HG03571 (cell line): Measurements from ENCODE around the gene MRPL10.

Experiments used
- ATAC-seq: cut with Tn5 transposase; IDR thresholded peaks from one replicate; pipeline ENCODE4 v1.9.1; 2021; ENCODE audit not compliant: unreplicated experiment

Gene MRPL10

DNA sequence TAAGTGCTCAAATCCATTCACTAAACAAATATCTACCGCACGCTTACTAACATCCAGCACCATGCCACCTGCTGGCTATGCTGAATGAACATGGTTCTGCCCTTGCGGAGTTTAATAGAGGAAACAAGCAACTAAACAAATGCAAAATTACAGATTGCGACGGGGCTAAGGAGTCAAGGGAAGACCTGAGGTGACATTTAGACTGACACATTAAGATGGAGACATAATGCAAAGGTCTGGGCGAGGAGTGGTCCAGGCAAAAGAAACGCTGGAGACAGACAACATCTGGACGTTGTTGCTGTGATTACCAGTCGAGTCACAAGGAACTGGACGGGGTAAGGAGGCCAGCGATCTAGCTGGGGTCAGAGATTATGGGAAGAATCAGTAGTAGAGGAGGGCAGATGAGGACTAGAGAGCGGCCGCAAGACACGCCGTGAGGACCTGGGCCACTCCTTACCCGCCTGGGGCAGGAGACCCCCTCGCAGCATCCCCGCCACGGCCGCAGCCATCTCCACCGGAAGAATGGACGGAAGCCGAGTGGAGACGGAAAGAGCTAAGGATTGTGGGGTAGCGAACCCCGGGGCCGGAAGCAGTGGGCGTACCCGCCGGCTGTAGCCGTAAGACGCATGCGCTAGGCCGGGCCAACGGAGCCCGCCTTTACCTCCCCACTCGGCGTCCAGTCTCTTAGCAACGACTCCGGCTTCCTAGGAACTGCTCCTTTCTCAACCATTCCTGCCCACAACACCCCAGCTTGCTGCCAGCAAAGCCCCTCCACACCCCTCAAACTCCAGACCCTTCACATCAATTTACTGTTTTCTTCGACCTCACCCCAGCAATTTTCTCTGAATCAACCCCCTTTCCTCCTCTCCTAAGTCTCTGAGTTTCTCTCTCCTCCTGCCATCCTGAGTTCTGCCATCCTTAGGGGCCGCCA lies at the start of gene MRPL10, which contains the start of gene LRRC46:
Gene MRPL10 (minus strand): TSS at position 539 of the 931 bp plus-strand sequence. CDS start 30 bp downstream, at position 509.
Gene LRRC46 (plus strand): TSS at position 668 of the 931 bp plus-strand sequence. CDS start 320 bp downstream, outside the sequence.
- peak; percentile 74 for ATAC-seq

DNA sequence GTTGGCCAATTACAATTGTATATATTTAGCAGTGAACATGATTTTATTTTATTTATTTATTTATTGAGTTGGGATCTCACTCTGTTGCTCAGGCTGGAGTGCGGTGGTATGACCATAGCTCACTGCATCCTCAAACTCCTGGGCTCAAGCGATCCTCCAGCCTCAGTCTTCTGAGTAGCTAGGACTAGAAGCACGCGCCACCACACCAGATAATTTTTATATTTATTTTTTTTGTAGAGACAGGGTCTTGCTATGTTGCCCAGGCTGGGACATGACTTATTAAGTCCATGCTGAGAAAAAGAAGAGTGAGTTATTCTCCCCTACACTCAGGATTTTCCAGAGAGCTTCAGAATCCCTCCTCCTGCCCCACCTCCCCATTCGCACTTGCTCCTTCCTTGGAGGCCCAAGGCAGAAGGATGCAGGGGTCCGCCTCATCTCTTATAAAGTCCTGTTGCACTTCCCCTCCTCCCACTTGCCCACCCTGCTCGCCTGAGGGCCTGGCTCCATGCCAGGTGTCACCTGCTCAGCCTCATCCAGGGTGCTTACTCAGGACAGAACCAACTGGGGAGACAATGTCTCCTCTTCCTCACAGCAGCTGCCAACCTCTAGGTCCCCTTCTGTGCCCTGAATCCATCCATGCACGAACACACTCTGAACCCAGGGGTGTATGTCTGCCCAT lies 48.6 kb upstream of the MRPL10 start:
- ATAC-seq: no peak

DNA sequence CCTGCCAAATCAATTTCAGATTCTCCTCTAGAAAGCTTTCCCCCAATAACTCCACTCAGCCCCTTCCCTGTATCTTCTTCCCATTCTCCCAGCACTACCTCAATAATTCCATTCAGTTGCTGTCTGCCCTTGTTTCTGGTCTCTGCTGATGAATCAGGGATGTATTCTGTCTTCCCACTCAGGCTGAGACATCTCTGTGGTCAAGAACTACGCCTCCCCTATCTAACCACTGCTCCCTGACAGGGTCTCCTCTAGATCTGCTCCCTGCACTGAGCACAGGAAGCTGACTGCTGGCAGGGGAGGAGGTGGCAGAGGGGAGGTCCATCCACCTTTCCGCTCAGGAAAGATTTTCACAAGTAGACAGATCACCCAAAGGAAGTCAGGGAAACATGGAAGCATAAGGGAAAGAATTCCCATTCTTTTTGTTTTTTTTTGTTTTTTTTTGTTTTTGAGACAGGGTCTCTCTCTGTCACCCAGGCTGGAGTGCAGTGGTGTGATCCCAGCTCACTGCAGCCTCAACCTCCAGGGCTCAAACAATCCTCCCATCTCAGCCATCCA lies 47.8 kb upstream of the MRPL10 start:
- ATAC-seq: no peak

DNA sequence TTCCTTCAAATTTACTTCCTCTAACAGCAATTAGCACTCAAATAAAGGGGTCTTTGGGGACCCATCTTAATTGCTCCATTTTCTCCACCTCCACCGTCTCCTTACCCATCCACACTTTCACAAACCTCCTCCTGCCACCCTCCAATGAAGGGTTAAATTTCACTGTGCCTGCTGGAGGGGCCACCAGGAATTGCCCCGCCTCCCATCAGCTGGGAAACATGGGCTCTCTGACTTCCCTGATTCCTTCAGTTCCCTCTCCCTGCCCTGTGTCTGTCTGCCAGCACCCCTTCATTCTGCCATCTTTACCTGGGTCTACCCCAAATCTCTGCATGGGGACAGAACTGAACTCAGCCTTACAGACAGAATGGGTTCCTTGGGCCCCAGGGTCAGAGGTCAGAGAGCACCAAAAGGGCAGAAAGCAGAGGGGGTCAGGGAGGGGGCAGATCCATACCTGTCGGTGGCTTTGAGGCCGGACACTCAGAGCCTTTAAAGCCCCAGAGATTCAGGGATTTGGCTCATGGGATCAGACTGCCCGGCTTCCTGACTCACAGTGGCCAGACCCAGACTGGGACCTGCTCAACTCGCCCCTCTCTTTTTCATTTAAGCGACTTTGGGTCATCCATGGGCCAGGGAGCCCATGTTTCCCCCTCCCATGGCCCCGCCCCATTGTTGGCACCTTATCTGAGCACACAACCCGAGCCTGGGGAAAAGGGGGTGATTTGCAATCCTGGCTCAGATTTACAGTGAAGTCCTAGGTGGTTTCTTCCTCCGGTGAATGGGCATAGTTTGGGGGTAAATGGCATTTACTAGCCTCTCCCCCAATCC lies 47.1 kb upstream of the MRPL10 start:
- ATAC-seq: no peak

DNA sequence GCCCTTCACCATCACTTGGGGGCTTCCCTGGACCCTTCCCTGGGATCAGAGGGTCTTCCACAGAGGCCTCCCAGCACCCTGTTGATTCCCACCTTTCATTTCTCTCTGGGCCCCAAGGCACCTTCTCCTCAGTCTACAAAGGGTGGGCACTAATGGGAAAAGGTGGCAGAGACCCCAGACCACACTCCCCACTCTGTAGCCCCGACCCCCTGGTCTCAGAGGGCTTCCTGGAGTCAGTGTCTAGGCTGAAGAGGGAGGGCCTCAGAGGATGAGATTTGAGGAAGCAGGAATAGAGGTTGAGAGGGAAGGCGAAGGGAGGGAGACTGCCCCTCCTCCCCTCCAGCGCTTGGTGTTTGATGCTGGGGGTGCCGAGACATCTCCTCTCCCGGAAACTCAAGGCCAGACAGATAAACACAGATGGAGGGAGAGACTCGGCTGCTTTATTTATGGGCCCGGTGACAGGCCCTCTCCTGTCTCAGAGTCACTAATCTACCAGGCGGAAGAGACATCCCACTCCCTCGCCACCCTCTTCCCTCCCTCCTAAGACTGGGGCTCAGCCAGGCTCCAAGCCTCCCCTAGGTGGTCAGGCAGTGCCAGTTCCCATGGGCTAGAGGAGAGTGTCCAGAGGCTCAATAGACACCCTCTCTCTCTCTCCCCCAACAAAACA lies 46.2 kb upstream of the MRPL10 start:
- no peak for ATAC-seq

DNA sequence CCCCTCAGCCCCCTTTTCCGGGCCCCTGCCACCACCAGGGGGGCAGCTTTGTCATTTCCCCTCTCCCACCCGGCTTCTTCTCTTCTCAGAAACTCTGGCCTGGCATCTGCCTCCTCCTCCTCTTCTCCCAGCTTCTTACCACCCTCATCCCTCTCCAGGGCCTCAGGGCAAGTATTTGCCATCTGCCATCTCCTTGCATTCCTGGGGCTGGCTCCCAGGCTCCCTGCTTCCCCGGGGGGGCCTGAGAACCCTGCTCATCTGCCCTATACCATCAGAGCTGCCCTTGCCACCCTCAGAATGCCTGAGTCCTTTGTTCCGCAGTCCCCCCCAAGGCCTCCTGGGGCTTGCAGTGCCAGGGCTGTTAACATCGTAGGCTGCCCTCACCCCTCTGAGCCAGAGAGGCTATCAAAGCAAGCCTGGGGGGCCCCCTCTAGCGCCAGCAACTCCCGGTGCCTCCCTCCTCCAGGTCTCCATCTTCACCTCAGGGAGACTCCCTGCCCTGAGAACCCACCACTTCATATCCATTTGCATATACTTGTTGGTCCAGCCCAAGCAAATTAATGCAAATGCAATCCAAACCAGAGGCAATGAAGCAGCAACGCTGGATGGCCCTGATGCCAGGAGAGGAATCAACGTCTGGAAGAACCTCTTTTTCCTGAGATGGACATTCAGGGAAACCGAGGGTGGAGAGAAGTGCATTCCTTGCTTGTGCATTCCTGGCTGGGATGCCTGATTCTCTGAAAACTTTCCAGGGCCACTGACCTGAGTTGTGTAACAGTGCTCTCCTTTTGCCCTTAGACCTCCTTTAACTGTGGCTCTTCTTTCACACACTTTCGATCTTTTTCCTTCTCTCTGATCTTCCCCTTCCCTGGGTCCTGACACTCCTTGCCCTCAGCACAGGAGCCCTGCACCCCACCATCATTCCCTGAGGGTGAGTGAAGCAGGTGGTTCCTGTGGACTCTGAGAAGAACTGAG lies 44.0 kb upstream of the MRPL10 start:
- ATAC-seq: no peak

DNA sequence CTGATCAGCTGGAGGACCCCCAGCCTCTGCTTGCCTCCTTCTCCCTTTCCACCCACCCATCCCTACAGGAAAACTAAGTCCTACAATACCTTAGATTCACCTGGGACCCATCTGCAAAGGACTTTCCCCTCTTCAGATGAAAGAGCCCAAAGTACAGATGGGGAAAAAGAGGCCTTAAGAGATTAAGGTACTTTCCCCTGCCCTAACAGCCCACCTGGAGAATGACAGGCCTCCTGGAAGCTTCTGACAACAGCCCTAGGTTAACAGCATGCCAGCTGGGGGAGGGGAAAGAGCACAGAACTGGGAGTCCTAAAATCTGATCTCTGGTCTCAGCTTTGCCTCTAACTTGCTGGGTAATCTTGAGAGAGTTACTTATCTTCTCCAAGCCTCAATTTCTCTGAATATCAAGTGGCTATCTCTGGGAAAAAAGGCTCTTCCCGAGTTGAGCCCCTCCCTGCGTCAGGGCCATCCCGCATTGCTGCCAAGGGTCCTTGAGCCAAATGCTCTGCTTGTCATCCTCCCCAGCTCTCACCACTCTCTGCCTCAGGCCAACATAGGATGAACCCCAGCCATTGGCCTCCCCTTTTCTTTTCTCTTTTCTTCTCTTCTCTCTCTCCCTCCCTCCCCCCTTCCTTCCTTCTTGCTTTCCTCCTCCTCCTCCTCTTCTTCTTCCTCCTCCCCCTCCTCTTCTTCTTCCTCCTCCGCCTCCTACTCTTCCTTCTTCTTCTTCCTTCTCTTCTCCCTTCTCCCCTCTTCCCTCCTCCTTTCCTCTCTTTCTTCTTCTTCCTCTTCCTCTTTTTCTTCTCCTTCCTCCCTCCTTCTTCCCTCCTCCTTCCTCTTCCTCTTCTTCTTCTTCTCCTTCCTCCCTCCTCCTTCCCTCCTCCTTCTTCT lies 42.1 kb upstream of the MRPL10 start:
- no peak for ATAC-seq

DNA sequence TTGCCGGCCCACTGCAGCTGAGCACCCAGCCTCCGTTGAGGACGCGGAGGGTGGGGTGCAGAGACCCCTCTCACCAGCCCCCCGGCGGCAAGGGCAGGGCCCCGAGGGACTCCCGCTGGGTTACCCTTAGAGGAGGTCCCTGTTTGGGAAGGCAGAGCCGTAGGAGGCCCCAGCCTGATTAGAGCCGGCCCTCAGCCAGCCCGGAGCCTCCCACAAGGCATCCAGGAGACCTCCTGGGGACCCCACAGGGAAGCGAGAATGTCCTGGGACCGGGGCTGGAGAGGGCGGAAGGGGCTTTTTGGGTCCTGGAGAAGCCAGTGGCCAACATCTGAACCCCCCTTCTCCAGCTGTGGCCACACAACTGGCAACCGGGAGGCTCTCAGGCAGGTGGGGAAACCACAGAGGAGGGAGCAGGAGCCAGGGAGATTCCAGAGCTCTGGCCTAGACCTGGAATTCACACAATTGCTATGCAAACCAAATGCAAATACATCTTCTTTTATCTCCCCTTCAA lies 41.4 kb upstream of the MRPL10 start:
- ATAC-seq: no peak

DNA sequence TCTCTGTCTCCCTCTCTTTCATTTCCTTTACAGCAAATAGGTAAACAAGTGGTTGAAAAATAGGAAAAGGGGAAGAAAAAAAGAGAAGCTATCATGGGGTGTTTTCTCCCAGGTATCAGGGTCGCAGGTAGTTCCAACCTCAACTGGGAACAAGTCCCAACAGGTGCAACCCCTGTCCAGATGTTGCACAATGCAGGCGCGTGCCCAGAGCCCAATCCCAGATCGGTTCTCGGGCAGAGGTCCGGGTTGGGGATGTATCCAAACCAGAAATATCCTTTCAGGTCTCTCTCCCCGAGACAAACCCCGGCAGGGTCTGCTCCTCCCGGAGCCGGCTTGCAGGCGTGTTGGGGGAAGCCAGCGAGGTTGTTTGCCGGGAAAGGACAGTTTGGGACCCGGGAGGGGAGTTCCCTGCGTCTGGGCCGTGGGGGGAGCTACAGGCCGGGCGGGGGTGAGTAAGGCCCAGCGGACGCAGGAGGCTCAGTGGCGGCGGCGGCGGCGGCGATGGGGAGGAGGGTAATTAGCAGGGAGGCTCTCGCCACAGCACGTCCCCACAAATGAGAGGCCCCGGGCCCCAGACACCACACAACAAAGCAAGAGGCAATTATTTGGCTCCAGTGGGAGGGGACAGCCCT lies 40.8 kb upstream of the MRPL10 start:
- no peak for ATAC-seq

DNA sequence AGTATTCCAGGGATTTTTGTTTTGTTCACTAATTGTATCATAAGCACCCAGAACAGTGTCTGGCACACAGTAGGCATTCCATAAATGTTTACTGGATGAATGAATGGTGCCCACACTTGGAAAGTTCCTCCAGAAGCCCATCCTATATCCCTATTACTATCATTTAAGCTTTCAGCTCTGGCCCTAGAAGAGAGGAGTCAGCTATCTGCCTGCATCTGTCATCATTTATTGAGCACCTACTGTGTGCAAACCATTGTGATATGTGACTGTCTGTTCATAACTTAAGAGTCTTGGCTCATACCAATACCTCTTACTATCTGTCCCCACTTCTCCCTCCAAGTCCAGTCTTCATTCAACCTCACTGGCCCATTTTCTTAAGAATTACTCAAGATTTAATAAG lies 39.7 kb upstream of the MRPL10 start:
- ATAC-seq: no peak

DNA sequence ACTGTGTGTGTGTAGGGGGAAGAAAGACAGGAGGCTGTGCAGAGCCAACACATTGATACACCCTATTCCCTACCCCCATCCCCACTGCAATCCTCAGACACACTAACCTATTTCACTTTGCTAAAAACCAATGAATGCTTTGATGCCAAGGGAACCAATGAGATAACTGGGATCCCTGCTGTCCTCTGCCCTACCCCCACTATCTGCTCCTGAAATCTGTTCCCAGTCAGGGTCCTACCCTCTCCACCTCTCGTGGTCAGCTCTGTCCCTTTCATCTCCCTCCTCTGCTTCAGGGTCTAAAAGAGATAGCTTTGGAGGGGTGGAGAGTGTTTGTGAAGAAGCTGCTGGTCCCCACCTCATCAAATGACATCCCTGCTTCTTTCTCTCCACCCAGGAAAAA lies 38.7 kb upstream of the MRPL10 start:
- ATAC-seq: no peak

DNA sequence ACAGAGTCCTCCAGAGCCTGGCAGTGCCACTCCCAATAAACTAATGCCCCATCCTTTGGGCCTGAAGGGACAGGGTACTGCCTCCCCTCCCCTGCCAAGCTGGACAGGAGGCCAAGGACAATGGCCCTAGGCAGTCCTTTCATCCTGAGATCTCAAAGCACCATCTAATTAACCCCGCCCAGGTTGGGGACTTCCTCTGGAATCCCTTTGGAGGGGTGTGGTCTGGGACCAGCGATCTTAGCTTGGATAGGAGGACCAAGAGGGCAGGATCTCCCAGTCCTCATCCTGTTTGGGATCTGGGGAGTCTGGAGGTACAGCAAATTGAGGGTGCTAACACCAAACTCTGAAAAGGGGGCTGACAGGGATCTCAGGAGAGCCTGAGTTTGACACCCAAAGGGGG lies 37.8 kb upstream of the MRPL10 start:
- ATAC-seq: no peak

DNA sequence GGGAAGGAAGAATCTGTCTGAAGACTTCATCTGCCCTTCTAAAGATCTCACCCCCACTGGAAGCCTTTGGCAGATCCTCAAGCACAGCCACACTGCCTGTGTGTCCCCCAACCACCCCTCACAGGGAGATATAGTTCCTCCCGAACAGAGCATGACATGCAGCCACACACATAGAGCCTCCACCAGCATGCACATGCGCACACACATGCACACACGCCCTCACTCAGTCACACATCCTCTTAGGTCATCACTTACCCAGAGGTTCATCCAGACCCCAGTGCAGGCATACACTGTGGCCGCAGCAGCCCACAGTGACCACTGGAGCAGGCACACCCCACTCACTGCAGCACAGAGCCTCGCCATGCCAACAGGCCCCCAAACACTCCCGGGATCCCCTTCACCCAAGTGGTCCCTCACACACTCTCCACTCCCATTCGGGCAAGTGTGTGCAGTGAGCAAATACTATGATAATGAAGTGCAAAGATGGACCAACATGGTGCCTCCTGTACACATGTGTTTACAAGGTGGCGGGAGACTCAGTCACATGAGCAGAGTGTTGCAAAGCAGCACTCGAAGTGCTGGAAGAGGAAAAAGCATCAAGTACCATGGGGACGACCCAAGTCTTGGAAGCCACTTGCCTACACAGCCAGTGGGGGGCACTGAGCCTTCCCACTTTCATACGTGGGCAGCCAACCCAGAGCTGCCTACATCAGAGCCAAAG lies 36.6 kb upstream of the MRPL10 start:
- ATAC-seq: no peak

DNA sequence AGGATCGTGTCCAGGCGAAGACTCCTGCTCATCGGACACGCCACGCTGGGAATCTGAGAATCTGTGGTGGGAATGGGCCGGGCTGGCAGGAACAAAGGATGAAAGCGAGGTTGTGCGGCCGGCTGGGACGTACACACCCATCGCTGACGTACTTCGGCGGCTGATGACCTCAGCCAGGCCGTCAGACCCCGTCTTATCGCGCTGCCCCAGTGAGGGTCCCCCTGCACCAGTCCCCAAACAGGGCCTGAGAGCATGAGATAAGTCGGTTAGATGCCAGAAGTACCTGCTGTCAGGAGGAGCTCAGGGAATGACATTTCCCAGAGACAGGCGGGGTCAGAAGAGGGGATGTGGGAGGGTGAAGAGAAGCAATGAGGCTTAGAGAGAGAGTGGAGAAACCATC lies 35.6 kb upstream of the MRPL10 start:
- ATAC-seq: no peak

DNA sequence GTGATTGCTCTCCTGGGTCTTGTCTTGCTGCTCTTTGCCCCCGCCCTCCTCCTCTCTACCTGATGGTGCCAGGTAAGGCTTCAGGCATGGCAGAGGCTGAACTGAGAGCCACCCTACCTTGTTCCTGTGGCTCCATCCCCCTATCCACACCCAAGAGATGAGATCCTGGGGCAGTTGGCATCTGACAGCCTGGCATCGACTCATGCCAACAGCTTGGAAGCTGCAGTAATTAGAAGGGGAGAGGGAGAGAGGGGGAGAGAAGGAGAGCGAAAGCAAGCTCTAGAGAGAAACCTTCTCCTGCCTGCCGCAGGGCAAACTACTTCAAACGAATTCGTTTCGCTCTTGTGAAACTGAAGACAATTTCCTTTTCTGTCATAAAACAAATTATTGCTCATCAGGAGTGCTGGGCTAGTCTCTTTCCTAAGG lies 33.5 kb upstream of the MRPL10 start:
- ATAC-seq: no peak

DNA sequence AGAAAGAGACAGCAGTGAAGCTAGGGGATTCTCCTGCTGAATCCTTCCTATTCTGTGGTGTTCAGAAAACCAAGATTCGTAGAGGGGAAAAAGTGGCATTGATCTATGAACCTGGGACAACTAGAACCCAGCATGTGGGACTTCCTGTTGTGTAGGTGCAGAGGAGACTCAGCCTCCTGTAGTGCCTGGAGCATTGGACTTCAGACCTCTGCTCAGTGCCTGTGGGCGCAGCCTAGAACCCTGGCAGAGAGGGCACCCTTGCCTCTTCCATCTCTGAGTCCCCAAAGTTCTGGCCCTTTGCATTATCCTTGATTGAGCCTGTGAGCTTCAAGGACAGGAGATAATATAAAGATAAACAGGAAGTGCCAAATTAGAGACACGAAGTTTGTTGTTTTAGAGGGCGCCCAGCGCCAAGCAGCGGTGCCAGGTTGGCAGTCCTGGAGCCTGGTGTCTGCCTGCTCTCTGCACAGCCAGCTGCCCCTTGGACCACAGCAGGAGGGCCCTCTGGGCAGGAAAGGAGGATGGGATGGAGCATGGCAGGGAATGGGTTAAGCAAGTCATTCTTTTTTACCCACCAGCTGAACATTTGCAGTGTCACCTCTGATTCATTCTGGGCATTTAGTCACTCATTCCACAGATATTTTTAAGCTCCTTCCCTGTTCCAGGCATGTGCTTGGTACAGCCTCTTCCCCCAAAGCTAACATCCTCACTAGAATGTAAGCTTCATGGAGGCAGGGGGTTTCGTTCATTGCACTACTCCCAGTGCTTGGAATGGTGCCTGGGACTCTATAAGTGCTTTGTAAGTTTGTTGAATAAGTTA lies 31.5 kb upstream of the MRPL10 start:
- no peak for ATAC-seq
